Measurements from ENCODE around the gene BAG2. TPM values are rescaled to one million over a fixed set of nuclear protein-coding genes. Genes with fewer than 3 reads are reported as not detected.

The BAG2 gene
- polyA plus RNA-seq, 1 donor from 2014 or later = 3.2 TPM

DNA sequence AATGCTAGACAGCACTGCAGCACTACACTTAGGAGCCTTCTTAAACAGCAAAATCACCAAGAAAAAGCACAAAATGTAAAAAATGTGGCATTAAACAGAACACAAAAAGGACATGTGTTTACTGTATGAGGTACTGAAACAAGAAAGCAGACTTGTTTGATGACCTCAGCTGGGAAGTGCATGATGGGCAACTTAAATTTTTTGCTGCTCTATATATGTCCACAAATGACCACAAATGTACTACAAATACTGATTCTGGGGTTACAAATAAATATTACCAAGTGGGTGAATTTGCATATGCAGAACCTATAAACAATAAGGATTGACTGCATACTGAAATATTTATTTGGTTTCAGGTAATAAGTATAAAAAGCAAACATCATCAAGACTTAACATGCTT is 36.9 kb downstream of the BAG2 start:
- Histone ChIP-seq H3K36me3 (ENCODE audit: insufficient read depth, low read length) (no peaks in the 10 kb centered on the region), H3K4me3 (ENCODE audit: low read length) (no peak overlapping the region), H3K27ac (ENCODE audit: low read length) (no peak overlapping the region), H3K9ac (ENCODE audit: low read length) (no peak overlapping the region), H3K27me3 (ENCODE audit: insufficient read depth, low read depth, low read length) (no peaks in the 10 kb centered on the region), H3F3A (ENCODE audit: insufficient read depth, low read length, poor library complexity, severe bottlenecking) (no peaks in the 10 kb centered on the region), H3K9me2 (ENCODE audit: insufficient read depth, low read length) (no peaks in the 10 kb centered on the region), H3K9me3 (ENCODE audit: low read length) (no peaks in the 10 kb centered on the region), H2AFZ (ENCODE audit: low read depth, low read length) (no peak overlapping the region), H3K79me2 (replicated peaks; ENCODE audit: insufficient read depth, low read length) (peaks cover 5% of the 10 kb centered on the region), H4K20me1 (ENCODE audit: insufficient read depth) (no peaks in the 10 kb centered on the region), H3K4me2 (ENCODE audit: low read length) (no peak overlapping the region)
- TF ChIP-seq MXI1 (conservative IDR thresholded peaks at IDR 0.05; ENCODE audit: poor library complexity, severe bottlenecking) (no peak), SMC3 (conservative IDR thresholded peaks at IDR 0.05; ENCODE audit: poor library complexity) (no peak), POLR2AphosphoS5 (IDR thresholded peaks at IDR 0.05) (no peak), EP300 (conservative IDR thresholded peaks at IDR 0.05; ENCODE audit: poor library complexity, severe bottlenecking) (no peak), EZH2 (IDR thresholded peaks at IDR 0.05; ENCODE audit: borderline replicate concordance, insufficient read depth, low read length, poor library complexity, severe bottlenecking) (no peak), TAF1 (IDR thresholded peaks at IDR 0.05; ENCODE audit: low read depth) (no peak), RAD21 (conservative IDR thresholded peaks at IDR 0.05) (no peak)
- TF ChIP-seq, protein P1, sequence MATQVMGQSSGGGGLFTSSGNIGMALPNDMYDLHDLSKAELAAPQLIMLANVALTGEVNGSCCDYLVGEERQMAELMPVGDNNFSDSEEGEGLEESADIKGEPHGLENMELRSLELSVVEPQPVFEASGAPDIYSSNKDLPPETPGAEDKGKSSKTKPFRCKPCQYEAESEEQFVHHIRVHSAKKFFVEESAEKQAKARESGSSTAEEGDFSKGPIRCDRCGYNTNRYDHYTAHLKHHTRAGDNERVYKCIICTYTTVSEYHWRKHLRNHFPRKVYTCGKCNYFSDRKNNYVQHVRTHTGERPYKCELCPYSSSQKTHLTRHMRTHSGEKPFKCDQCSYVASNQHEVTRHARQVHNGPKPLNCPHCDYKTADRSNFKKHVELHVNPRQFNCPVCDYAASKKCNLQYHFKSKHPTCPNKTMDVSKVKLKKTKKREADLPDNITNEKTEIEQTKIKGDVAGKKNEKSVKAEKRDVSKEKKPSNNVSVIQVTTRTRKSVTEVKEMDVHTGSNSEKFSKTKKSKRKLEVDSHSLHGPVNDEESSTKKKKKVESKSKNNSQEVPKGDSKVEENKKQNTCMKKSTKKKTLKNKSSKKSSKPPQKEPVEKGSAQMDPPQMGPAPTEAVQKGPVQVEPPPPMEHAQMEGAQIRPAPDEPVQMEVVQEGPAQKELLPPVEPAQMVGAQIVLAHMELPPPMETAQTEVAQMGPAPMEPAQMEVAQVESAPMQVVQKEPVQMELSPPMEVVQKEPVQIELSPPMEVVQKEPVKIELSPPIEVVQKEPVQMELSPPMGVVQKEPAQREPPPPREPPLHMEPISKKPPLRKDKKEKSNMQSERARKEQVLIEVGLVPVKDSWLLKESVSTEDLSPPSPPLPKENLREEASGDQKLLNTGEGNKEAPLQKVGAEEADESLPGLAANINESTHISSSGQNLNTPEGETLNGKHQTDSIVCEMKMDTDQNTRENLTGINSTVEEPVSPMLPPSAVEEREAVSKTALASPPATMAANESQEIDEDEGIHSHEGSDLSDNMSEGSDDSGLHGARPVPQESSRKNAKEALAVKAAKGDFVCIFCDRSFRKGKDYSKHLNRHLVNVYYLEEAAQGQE (IDR thresholded peaks at IDR 0.05; ENCODE audit: borderline replicate concordance) = no peak
- TF ChIP-seq, protein P2, sequence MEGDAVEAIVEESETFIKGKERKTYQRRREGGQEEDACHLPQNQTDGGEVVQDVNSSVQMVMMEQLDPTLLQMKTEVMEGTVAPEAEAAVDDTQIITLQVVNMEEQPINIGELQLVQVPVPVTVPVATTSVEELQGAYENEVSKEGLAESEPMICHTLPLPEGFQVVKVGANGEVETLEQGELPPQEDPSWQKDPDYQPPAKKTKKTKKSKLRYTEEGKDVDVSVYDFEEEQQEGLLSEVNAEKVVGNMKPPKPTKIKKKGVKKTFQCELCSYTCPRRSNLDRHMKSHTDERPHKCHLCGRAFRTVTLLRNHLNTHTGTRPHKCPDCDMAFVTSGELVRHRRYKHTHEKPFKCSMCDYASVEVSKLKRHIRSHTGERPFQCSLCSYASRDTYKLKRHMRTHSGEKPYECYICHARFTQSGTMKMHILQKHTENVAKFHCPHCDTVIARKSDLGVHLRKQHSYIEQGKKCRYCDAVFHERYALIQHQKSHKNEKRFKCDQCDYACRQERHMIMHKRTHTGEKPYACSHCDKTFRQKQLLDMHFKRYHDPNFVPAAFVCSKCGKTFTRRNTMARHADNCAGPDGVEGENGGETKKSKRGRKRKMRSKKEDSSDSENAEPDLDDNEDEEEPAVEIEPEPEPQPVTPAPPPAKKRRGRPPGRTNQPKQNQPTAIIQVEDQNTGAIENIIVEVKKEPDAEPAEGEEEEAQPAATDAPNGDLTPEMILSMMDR (IDR thresholded peaks at IDR 0.05; ENCODE audit: poor library complexity, severe bottlenecking) = no peak

DNA sequence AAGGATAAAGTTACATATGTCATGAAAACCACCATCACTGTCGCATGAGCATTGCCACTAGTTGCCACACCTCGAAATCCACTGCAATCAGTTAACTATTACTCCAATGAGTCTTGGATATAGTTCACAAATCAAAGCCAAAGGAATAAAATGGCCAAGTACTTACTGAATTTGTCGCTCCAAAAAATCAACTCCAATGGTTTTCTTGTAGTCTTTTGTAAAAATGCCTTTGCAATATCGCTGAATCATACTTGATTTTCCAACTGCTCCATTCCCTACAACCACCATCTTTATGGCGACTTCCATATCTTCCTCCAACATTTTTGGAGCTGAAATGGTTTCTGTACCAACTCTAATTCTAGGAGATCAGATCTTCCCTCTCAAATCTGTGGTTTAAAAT is 37.9 kb downstream of the BAG2 start:
- TF ChIP-seq RAD21 (conservative IDR thresholded peaks at IDR 0.05) (no peak), EP300 (conservative IDR thresholded peaks at IDR 0.05; ENCODE audit: poor library complexity, severe bottlenecking) (no peak), EZH2 (IDR thresholded peaks at IDR 0.05; ENCODE audit: borderline replicate concordance, insufficient read depth, low read length, poor library complexity, severe bottlenecking) (no peak), MXI1 (conservative IDR thresholded peaks at IDR 0.05; ENCODE audit: poor library complexity, severe bottlenecking) (no peak), TAF1 (IDR thresholded peaks at IDR 0.05; ENCODE audit: low read depth) (no peak), POLR2AphosphoS5 (IDR thresholded peaks at IDR 0.05) (no peak), SMC3 (conservative IDR thresholded peaks at IDR 0.05; ENCODE audit: poor library complexity) (no peak)
- TF ChIP-seq, protein P2 (IDR thresholded peaks at IDR 0.05; ENCODE audit: poor library complexity, severe bottlenecking) = no peak
- Histone ChIP-seq H3K36me3 (ENCODE audit: insufficient read depth, low read length) (no peaks in the 10 kb centered on the region), H3K9me2 (ENCODE audit: insufficient read depth, low read length) (no peaks in the 10 kb centered on the region), H3K9me3 (ENCODE audit: low read length) (no peaks in the 10 kb centered on the region), H3K4me3 (ENCODE audit: low read length) (no peak overlapping the region), H3K27me3 (ENCODE audit: insufficient read depth, low read depth, low read length) (no peaks in the 10 kb centered on the region), H3K9ac (ENCODE audit: low read length) (no peak overlapping the region), H4K20me1 (ENCODE audit: insufficient read depth) (no peaks in the 10 kb centered on the region), H3F3A (ENCODE audit: insufficient read depth, low read length, poor library complexity, severe bottlenecking) (no peaks in the 10 kb centered on the region), H3K79me2 (replicated peaks; ENCODE audit: insufficient read depth, low read length) (peaks cover 10% of the 10 kb centered on the region), H3K4me2 (ENCODE audit: low read length) (no peak overlapping the region), H2AFZ (ENCODE audit: low read depth, low read length) (no peak overlapping the region), H3K27ac (ENCODE audit: low read length) (no peak overlapping the region)
